Glutamatergic neuron (in vitro differentiated cells): ENCODE results near the gene VWA2. TPM values are rescaled to one million over a fixed set of nuclear protein-coding genes. Genes with fewer than 3 reads are reported as not detected.

Source experiments
- DNase-seq: peaks from one replicate; pipeline ENCODE4 v3.0.0; 2022
- H3K27ac Mint-ChIP-seq: one replicate; pipeline ENCODE4 v1.8.0; 2020; ENCODE audit warnings: mild to moderate bottlenecking, mixed read lengths, inconsistent platforms; ENCODE audit not compliant: unreplicated experiment
- H3K27me3 Mint-ChIP-seq: one replicate; pipeline ENCODE4 v1.8.0; 2020; ENCODE audit warnings: mild to moderate bottlenecking, moderate library complexity, mixed read lengths, inconsistent platforms; ENCODE audit not compliant: unreplicated experiment
- H3K36me3 Mint-ChIP-seq: one replicate; pipeline ENCODE4 v1.8.0; 2020; ENCODE audit warnings: mild to moderate bottlenecking, mixed read lengths, inconsistent platforms; ENCODE audit not compliant: unreplicated experiment
- H3K4me1 Mint-ChIP-seq: one replicate; pipeline ENCODE4 v1.8.0; 2020; ENCODE audit warnings: mild to moderate bottlenecking, low read depth, mixed read lengths, inconsistent platforms; ENCODE audit not compliant: unreplicated experiment
- H3K4me3 Mint-ChIP-seq: one replicate; pipeline ENCODE4 v1.8.0; 2020; ENCODE audit warnings: mild to moderate bottlenecking, mixed read lengths, inconsistent platforms; ENCODE audit not compliant: unreplicated experiment
- H3K9me3 Mint-ChIP-seq: one replicate; pipeline ENCODE4 v1.8.0; 2020; ENCODE audit warnings: mild to moderate bottlenecking, moderate library complexity, mixed read lengths, inconsistent platforms; ENCODE audit not compliant: unreplicated experiment
- CTCF ChIP-seq: fragments of 200-600 bp; sonication (generic); IDR thresholded peaks from one replicate; pipeline ENCODE4 v1.5.0; 2021; ENCODE audit not compliant: partially characterized antibody, unreplicated experiment
- total RNA-seq: library from RNA; stranded (reverse); fragmentation: NEBNext Ultra II Directional; extraction: Animal tissue kit (Norgen Biotek cat#: 25700); gene quantifications from one replicate; pipeline ENCODE4 v1.2.1, GENCODE V29; 2021; ENCODE audit not compliant: unreplicated experiment

Gene VWA2
- total RNA-seq, 1 donor from 2014 or later, result not detected

GRCh38 chr10:114252092-114252491 lies 13.0 kb downstream of the VWA2 start:
- Mint-ChIP-seq H3K9me3 (no peaks in the 10 kb centered on the region), H3K27ac (no peak overlapping the region), H3K27me3 (peaks cover 7% of the 10 kb centered on the region), H3K36me3 (no peaks in the 10 kb centered on the region), H3K4me1 (no peaks in the 10 kb centered on the region), H3K4me3 (no peak overlapping the region)
- TF ChIP-seq CTCF, result no peak
- DNase-seq, result no peak

- H3K4me3 Mint-ChIP-seq, result no peak overlapping the region
- no peak for DNase-seq
- H3K27ac Mint-ChIP-seq, result no peak overlapping the region
- no peaks in the 10 kb centered on the region for H3K9me3 Mint-ChIP-seq
- H3K4me1 Mint-ChIP-seq, result no peaks in the 10 kb centered on the region
- no peaks in the 10 kb centered on the region for H3K36me3 Mint-ChIP-seq
- no peak for TF ChIP-seq CTCF
- peaks cover 7% of the 10 kb centered on the region for H3K27me3 Mint-ChIP-seq
Measured at GRCh38 chr10:114252883-114253282, 13.8 kb downstream of the VWA2 start.

- no peak for DNase-seq
- H3K27ac Mint-ChIP-seq, result no peak overlapping the region
- H3K36me3 Mint-ChIP-seq, result no peaks in the 10 kb centered on the region
- no peak overlapping the region for H3K4me3 Mint-ChIP-seq
- H3K4me1 Mint-ChIP-seq, result no peaks in the 10 kb centered on the region
- no peak for TF ChIP-seq CTCF
- no peaks in the 10 kb centered on the region for H3K9me3 Mint-ChIP-seq
- peaks cover 4% of the 10 kb centered on the region for H3K27me3 Mint-ChIP-seq
Measured at GRCh38 chr10:114255227-114255626, 16.2 kb downstream of the VWA2 start.

- Mint-ChIP-seq H3K4me3 (no peak overlapping the region), H3K27me3 (peaks cover 4% of the 10 kb centered on the region), H3K4me1 (no peaks in the 10 kb centered on the region), H3K9me3 (no peaks in the 10 kb centered on the region), H3K36me3 (no peaks in the 10 kb centered on the region), H3K27ac (no peak overlapping the region)
- TF ChIP-seq CTCF, result no peak
- DNase-seq, result no peak
Measured at GRCh38 chr10:114256008-114256765, 17.1 kb downstream of the VWA2 start.

- no peak overlapping the region for H3K27ac Mint-ChIP-seq
- DNase-seq, result no peak
- H3K4me1 Mint-ChIP-seq, result no peaks in the 10 kb centered on the region
- H3K27me3 Mint-ChIP-seq, result peaks cover 4% of the 10 kb centered on the region
- H3K9me3 Mint-ChIP-seq, result no peaks in the 10 kb centered on the region
- no peak overlapping the region for H3K4me3 Mint-ChIP-seq
- TF ChIP-seq CTCF, result no peak
- no peaks in the 10 kb centered on the region for H3K36me3 Mint-ChIP-seq
Measured at GRCh38 chr10:114256822-114257221, 17.8 kb downstream of the VWA2 start.
